HepG2 (cell line): ENCODE measurements around the gene SLC12A1. TPM values are rescaled to one million over a fixed set of nuclear protein-coding genes. Genes with fewer than 3 reads are reported as not detected.

ENCODE experiments used
- AGO1 ChIP-seq: fragments of 200-400 bp; formaldehyde crosslinking; IDR thresholded peaks from 2 replicates; pipeline ENCODE4 v1.6.1; 2017; ENCODE audit warnings: mild to moderate bottlenecking, low read depth, low read length, moderate library complexity; ENCODE audit not compliant: poor library complexity, severe bottlenecking
- CAMTA2 ChIP-seq: sonication (generic); formaldehyde crosslinking; IDR thresholded peaks from 2 replicates; pipeline ENCODE4 v1.4.0; 2020; ENCODE audit warnings: mild to moderate bottlenecking, missing genetic modification reagents, borderline replicate concordance
- CEBPZ ChIP-seq: IDR thresholded peaks from 2 replicates; pipeline ENCODE4 v1.6.1; 2012; ENCODE audit warnings: low read length, improper control_type of control experiment
- GMEB1 ChIP-seq: sonication (generic); formaldehyde crosslinking; IDR thresholded peaks from 2 replicates; pipeline ENCODE4 v1.5.1; 2020; ENCODE audit warnings: missing genetic modification reagents, mild to moderate bottlenecking, borderline replicate concordance
- HNRNPL ChIP-seq: fragments of 200-400 bp; formaldehyde crosslinking; IDR thresholded peaks from 2 replicates; pipeline ENCODE4 v1.6.1; 2017; ENCODE audit warnings: mild to moderate bottlenecking, low read depth, low read length
- IRF2 ChIP-seq: IDR thresholded peaks from 2 replicates; pipeline ENCODE4 v1.6.1; 2018; ENCODE audit warnings: missing genetic modification reagents, missing compliant biosample characterization
- KLF15 ChIP-seq: sonication (generic); formaldehyde crosslinking; IDR thresholded peaks from 2 replicates; pipeline ENCODE4 v1.8.1; 2023; ENCODE audit warnings: borderline replicate concordance, mild to moderate bottlenecking, inconsistent platforms, missing genetic modification reagents, mixed read lengths
- MEIS2 ChIP-seq: sonication (generic); formaldehyde crosslinking; IDR thresholded peaks from 2 replicates; pipeline ENCODE4 v1.9.0; 2021; ENCODE audit warnings: mild to moderate bottlenecking, missing genetic modification reagents
- NFE2L2 ChIP-seq: fragments of 150-350 bp; IDR thresholded peaks from 2 replicates; pipeline ENCODE4 v1.6.1; 2014; ENCODE audit warnings: low read length
- NFYB ChIP-seq: sonication (generic); formaldehyde crosslinking; IDR thresholded peaks from 2 replicates; pipeline ENCODE4 v1.4.0; 2020; ENCODE audit warnings: missing genetic modification reagents
- PAWR ChIP-seq: sonication (generic); formaldehyde crosslinking; IDR thresholded peaks from 2 replicates; pipeline ENCODE4 v1.4.0; 2020; ENCODE audit warnings: missing genetic modification reagents, mild to moderate bottlenecking, borderline replicate concordance
- PLRG1 ChIP-seq: fragments of 450-650 bp; conservative IDR thresholded peaks from 2 replicates; pipeline ENCODE4 v1.6.1; 2016
- PTBP1 ChIP-seq: fragments of 200-400 bp; formaldehyde crosslinking; IDR thresholded peaks from 2 replicates; pipeline ENCODE4 v1.6.1; 2018; ENCODE audit warnings: low read length, low read depth; ENCODE audit not compliant: poor library complexity, severe bottlenecking
- RAD51 ChIP-seq: fragments of 450-650 bp; IDR thresholded peaks from 2 replicates; pipeline ENCODE4 v1.6.1; 2016; ENCODE audit warnings: borderline replicate concordance
- RCOR2 ChIP-seq: IDR thresholded peaks from 2 replicates; pipeline ENCODE4 v1.6.1; 2016; ENCODE audit warnings: missing biosample characterization, missing genetic modification reagents
- SALL1 ChIP-seq: sonication (generic); formaldehyde crosslinking; IDR thresholded peaks from 2 replicates; pipeline ENCODE4 v1.8.0; 2022; ENCODE audit warnings: mild to moderate bottlenecking, missing genetic modification reagents
- SMARCC2 ChIP-seq: fragments of 450-650 bp; IDR thresholded peaks from 2 replicates; pipeline ENCODE4 v1.6.1; 2017; ENCODE audit warnings: antibody characterized with exemption, mild to moderate bottlenecking
- SRSF9 ChIP-seq: fragments of 200-400 bp; formaldehyde crosslinking; IDR thresholded peaks from 2 replicates; pipeline ENCODE4 v1.6.1; 2018; ENCODE audit warnings: borderline replicate concordance, mild to moderate bottlenecking, low read depth, low read length; ENCODE audit not compliant: insufficient read depth, poor library complexity, severe bottlenecking
- ZMYM4 ChIP-seq: sonication (generic); formaldehyde crosslinking; IDR thresholded peaks from 2 replicates; pipeline ENCODE4 v1.8.1; 2023; ENCODE audit warnings: mild to moderate bottlenecking, missing genetic modification reagents
- ZNF160 ChIP-seq: sonication (generic); formaldehyde crosslinking; IDR thresholded peaks from 2 replicates; pipeline ENCODE4 v1.8.0; 2022; ENCODE audit warnings: mild to moderate bottlenecking, inconsistent platforms, missing genetic modification reagents
- ZNF180 ChIP-seq: sonication (generic); formaldehyde crosslinking; IDR thresholded peaks from 2 replicates; pipeline ENCODE4 v1.4.0; 2020; ENCODE audit warnings: low read depth, missing genetic modification reagents, borderline replicate concordance
- ZNF564 ChIP-seq: sonication (generic); formaldehyde crosslinking; IDR thresholded peaks from 2 replicates; pipeline ENCODE4 v1.8.1; 2023; ENCODE audit warnings: mild to moderate bottlenecking, missing genetic modification reagents
- ZNF570 ChIP-seq: sonication (generic); formaldehyde crosslinking; IDR thresholded peaks from 2 replicates; pipeline ENCODE4 v1.4.0; 2020; ENCODE audit warnings: mild to moderate bottlenecking, missing genetic modification reagents, borderline replicate concordance
- ZNF615 ChIP-seq: sonication (generic); formaldehyde crosslinking; IDR thresholded peaks from 2 replicates; pipeline ENCODE4 v1.5.0; 2020; ENCODE audit warnings: mild to moderate bottlenecking, missing genetic modification reagents, borderline replicate concordance
- ZNF644 ChIP-seq: IDR thresholded peaks from 2 replicates; pipeline ENCODE4 v1.6.1; 2016; ENCODE audit warnings: low read depth
- ZNF773 ChIP-seq: sonication (generic); formaldehyde crosslinking; IDR thresholded peaks from 2 replicates; pipeline ENCODE4 v1.4.0; 2020; ENCODE audit warnings: missing genetic modification reagents, borderline replicate concordance
- polyA plus RNA-seq, 8 experiments: library from polyadenylated mRNA; depleted of rRNA in 3 of 8; stranded (reverse) in 7 of 8; unstranded in 1 of 8; fragments of >200 nt; fragmentation: Illumina TruSeq in 4 of 8; extraction: Trizol in 4 of 8; gene quantifications; 2 replicates each; pipeline versions ENCODE4 v1.2.1 to v1.2.3, GENCODE V29; 2011 to 2016; ENCODE audit warnings: low read depth in 4 of 8, missing spikeins in 1 of 8, mixed read lengths in 1 of 8; ENCODE audit not compliant: insufficient read depth in 1 of 8
- total RNA-seq, 5 experiments: library from RNA; depleted of rRNA; stranded (reverse); fragments of >200 nt; fragmentation: Illumina TruSeq; extraction: Trizol; gene quantifications; 2 replicates each; pipeline ENCODE4 v1.2.3, GENCODE V29; 2016; ENCODE audit warnings: low read depth in 1 of 5

Gene SLC12A1
- total and polyA plus RNA-seq, 2 of the 13 experiments (the other 11 are each of a cell fraction or from before 2014, with no cell fraction given), result not detected

GRCh38 chr15:48330855-48331795 lies 125.0 kb downstream of the SLC12A1 start, which contains the start of gene DUT (continued):
- TF ChIP-seq CEBPZ (no peak), NFE2L2 (no peak), PTBP1 (no peak), ZNF180 (CRISPR knock-in tag) (no peak), SALL1 (CRISPR knock-in tag) (peak; percentile 79), GMEB1 (CRISPR knock-in tag) (peak; percentile 80), ZNF773 (no peak), RAD51 (no peak), ZNF644 (CRISPR knock-in tag) (no peak), NFYB (0 out of 2 replicates have a peak, but pooled peaks have one; percentile 20), ZNF564 (CRISPR knock-in tag) (no peak; the same call in 1 of the 2 replicates), ZNF615 (peak; percentile 64; the same call in 1 of the 2 replicates), PAWR (CRISPR knock-in tag) (no peak), AGO1 (no peak), IRF2 (CRISPR knock-in tag) (no peak; the same call in 1 of the 2 replicates), CAMTA2 (CRISPR knock-in tag) (no peak), MEIS2 (CRISPR knock-in tag) (no peak), PLRG1 (no peak), ZNF160 (peak; percentile 62; the same call in 1 of the 2 replicates), ZNF570 (CRISPR knock-in tag) (no peak), RCOR2 (no peak), HNRNPL (no peak), SMARCC2 (no peak), ZMYM4 (peak; percentile 60), SRSF9 (no peak), KLF15 (CRISPR knock-in tag) (peak; percentile 65; the same call in 1 of the 2 replicates)
